WTC11 (cell line): ENCODE results near the gene GLUL.

ENCODE experiments used
- NR1H2 ChIP-seq: sonication (generic); formaldehyde crosslinking; IDR thresholded peaks from 2 replicates; pipeline ENCODE4 v1.9.0; 2021; ENCODE audit warnings: mild to moderate bottlenecking, moderate library complexity, missing genetic modification reagents
- RELA ChIP-seq: sonication (generic); formaldehyde crosslinking; IDR thresholded peaks from 2 replicates; pipeline ENCODE4 v1.8.1; 2022; ENCODE audit warnings: missing genetic modification reagents, mild to moderate bottlenecking, borderline replicate concordance
- ZNF281 ChIP-seq: sonication (generic); formaldehyde crosslinking; IDR thresholded peaks from 2 replicates; pipeline ENCODE4 v1.8.0; 2023; ENCODE audit warnings: mild to moderate bottlenecking, missing genetic modification reagents

DNA sequence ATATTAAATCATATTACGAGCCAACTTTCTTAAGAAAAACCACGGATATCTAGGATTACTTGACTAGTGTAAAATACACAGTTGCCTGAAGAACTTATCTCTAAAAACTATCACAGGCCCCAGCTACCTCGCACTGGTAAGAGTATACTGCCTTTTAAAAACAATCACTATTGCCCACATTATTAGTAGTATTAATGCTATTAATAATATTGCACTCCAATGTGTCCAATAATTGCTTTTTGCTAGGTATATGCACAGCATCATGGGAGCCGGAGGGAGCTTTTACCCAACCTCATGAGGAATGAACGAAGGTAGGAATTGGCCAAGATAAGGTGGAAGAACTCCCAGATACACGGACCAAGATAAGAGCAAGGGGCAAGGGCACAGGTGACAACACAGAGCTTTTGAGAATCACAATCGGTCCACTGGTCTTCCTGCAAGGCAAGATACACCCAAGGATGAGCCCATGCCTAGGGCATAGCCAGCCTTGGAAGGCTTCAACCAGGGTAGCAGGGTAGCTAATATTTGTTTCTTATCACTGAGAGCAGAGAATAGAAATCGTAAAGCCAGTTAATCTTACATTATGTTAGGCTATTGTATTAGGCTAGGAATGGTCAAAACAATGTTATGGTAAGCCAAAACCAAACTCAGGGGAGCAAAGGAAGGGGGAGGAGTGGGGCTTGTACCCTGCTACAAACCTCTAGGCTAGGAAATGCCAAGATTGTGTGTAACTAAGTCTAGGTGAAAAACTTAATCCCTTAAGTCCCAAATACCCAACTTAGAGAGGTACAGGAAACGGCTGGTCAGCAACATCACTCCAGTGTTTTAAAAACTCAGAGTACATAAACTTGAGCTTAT lies 9.4 kb downstream of the GLUL start:
- TF ChIP-seq NR1H2 (CRISPR knock-in tag), result no peak
- TF ChIP-seq RELA (CRISPR knock-in tag), result no peak
- no peak for TF ChIP-seq ZNF281 (CRISPR knock-in tag)
